T-helper 17 cell (primary cell): ENCODE results near the gene PCDHB9. TPM values are rescaled to one million over a fixed set of nuclear protein-coding genes. Genes with fewer than 3 reads are reported as not detected.
"Not testable (repeated sequence)": the region's sequence is repeated elsewhere in the genome, so short reads cannot be mapped to it uniquely, and the experiment has no call there.

ENCODE experiments used
- ATAC-seq: fragments of 150-1000 bp; cut with Tn5 transposase; 2 replicates; pipeline ENCODE4 v1.10.0; 2021; ENCODE audit warnings: mild to moderate bottlenecking, moderate library complexity
- DNase-seq, 3 donors: peaks; one replicate each; pipeline versions ENCODE4 v3.0.0 to v3.0.0-alpha.2; 2020 to 2021
- H3K9me3 ChIP-seq: one replicate; pipeline ENCODE4 v1.7.0; 2013; ENCODE audit warnings: low read length, mild to moderate bottlenecking; ENCODE audit not compliant: control insufficient read depth, poor library complexity, severe bottlenecking
- H3K27ac Mint-ChIP-seq: one replicate; pipeline ENCODE4 v1.8.0; 2022; ENCODE audit warnings: mild to moderate bottlenecking, moderate library complexity, mixed read lengths
- H3K27me3 Mint-ChIP-seq: one replicate; pipeline ENCODE4 v1.8.0; 2022; ENCODE audit warnings: mixed read lengths
- H3K36me3 Mint-ChIP-seq: one replicate; pipeline ENCODE4 v1.8.0; 2022; ENCODE audit warnings: low read depth, mixed read lengths
- H3K4me1 Mint-ChIP-seq: one replicate; pipeline ENCODE4 v1.8.0; 2022; ENCODE audit warnings: mild to moderate bottlenecking, mixed read lengths
- H3K4me3 Mint-ChIP-seq: one replicate; pipeline ENCODE4 v1.8.0; 2022; ENCODE audit warnings: mild to moderate bottlenecking, moderate library complexity, mixed read lengths
- total RNA-seq, 4 donors: library from RNA in 2 of 4; stranded (reverse) in 2 of 4; gene quantifications; one replicate each; pipeline ENCODE4 v1.2.3 and lab custom pipeline; 2022 to 2026

PCDHB9 gene
- total RNA-seq, 2 donors from 2014 or later = 1.0 TPM; not detected in 1

GRCh38 chr5:141199359-141200235 lies 12.6 kb downstream of the PCDHB9 start, which contains the start of gene PCDHB11:
TSS of gene PCDHB11 (plus strand) at chr5:141199627. CDS start at chr5:141199775, 148 bp downstream.
- H3K9me3 ChIP-seq = no peaks in the 10 kb centered on the region
- H3K36me3 Mint-ChIP-seq = no peaks in the 10 kb centered on the region
- DNase-seq (no peak), ATAC-seq (no peak)
- H3K4me1 Mint-ChIP-seq = no peaks in the 10 kb centered on the region
- no peak within 1 kb of the TSS for H3K4me3 Mint-ChIP-seq
- H3K27me3 Mint-ChIP-seq = peaks cover 19% of the 10 kb centered on the region
- H3K27ac Mint-ChIP-seq = no peak within 1 kb of the TSS

GRCh38 chr5:141201126-141201525 lies 14.2 kb downstream of the PCDHB9 start:
- DNase-seq, H3K4me3 Mint-ChIP-seq, ATAC-seq, H3K36me3 Mint-ChIP-seq, H3K4me1 Mint-ChIP-seq, H3K27ac Mint-ChIP-seq, H3K9me3 ChIP-seq: not testable (repeated sequence)
- H3K27me3 Mint-ChIP-seq = peaks cover 19% of the 10 kb centered on the region

- ATAC-seq, DNase-seq, H3K9me3 ChIP-seq, H3K36me3 Mint-ChIP-seq, H3K4me3 Mint-ChIP-seq, H3K4me1 Mint-ChIP-seq, H3K27ac Mint-ChIP-seq: not testable (repeated sequence)
- H3K27me3 Mint-ChIP-seq = peaks cover 23% of the 10 kb centered on the region
These were observed 14.7 kb downstream of the PCDHB9 start for GRCh38 chr5:141201646-141202045.

GRCh38 chr5:141208478-141208877 lies 21.5 kb downstream of the PCDHB9 start, which contains the start of gene PCDHB12:
TSS of gene PCDHB12 (plus strand) at chr5:141208719. CDS start at chr5:141208908, 189 bp downstream.
- Mint-ChIP-seq H3K27me3 (peaks cover 59% of the 10 kb centered on the region), H3K4me3 (no peak within 1 kb of the TSS), H3K4me1 (peaks cover 2% of the 10 kb centered on the region), H3K36me3 (peaks cover 5% of the 10 kb centered on the region), H3K27ac (no peak within 1 kb of the TSS)
- ATAC-seq (no peak), DNase-seq (no peak)
- no peaks in the 10 kb centered on the region for H3K9me3 ChIP-seq

GRCh38 chr5:141210281-141210680 lies 23.3 kb downstream of the PCDHB9 start:
- not testable (repeated sequence) for DNase-seq, ATAC-seq, H3K27ac Mint-ChIP-seq, H3K4me1 Mint-ChIP-seq, H3K4me3 Mint-ChIP-seq, H3K36me3 Mint-ChIP-seq, H3K9me3 ChIP-seq
- H3K27me3 Mint-ChIP-seq = peaks cover 70% of the 10 kb centered on the region

GRCh38 chr5:141210849-141211248 lies 23.9 kb downstream of the PCDHB9 start:
- H3K36me3 Mint-ChIP-seq, DNase-seq, H3K4me3 Mint-ChIP-seq, H3K27ac Mint-ChIP-seq, ATAC-seq, H3K4me1 Mint-ChIP-seq, H3K9me3 ChIP-seq: not testable (repeated sequence)
- peaks cover 70% of the 10 kb centered on the region for H3K27me3 Mint-ChIP-seq

- H3K4me3 Mint-ChIP-seq, DNase-seq, H3K36me3 Mint-ChIP-seq, H3K4me1 Mint-ChIP-seq, H3K9me3 ChIP-seq, H3K27ac Mint-ChIP-seq, ATAC-seq: not testable (repeated sequence)
- H3K27me3 Mint-ChIP-seq = peaks cover 52% of the 10 kb centered on the region
These were observed 26.8 kb downstream of the PCDHB9 start, which contains the start of gene PCDHB13 for GRCh38 chr5:141213656-141214339. TSS of gene PCDHB13 (plus strand) at chr5:141213919. CDS start at chr5:141214124, 205 bp downstream.

- not testable (repeated sequence) for H3K36me3 Mint-ChIP-seq, DNase-seq, H3K27ac Mint-ChIP-seq
These were observed 27.6 kb downstream of the PCDHB9 start for GRCh38 chr5:141214583-141214982.

GRCh38 chr5:141215504-141215903 lies 28.5 kb downstream of the PCDHB9 start:
- not testable (repeated sequence) for DNase-seq, ATAC-seq, H3K4me3 Mint-ChIP-seq, H3K4me1 Mint-ChIP-seq, H3K27ac Mint-ChIP-seq, H3K9me3 ChIP-seq, H3K36me3 Mint-ChIP-seq
- H3K27me3 Mint-ChIP-seq = peaks cover 39% of the 10 kb centered on the region

More at GRCh38 chr5:141214583-141214982, 27.6 kb downstream of the PCDHB9 start:
- not testable (repeated sequence) for H3K9me3 ChIP-seq, ATAC-seq, H3K4me3 Mint-ChIP-seq, H3K4me1 Mint-ChIP-seq
- peaks cover 45% of the 10 kb centered on the region for H3K27me3 Mint-ChIP-seq

- not testable (repeated sequence) for H3K27ac Mint-ChIP-seq, DNase-seq, H3K4me1 Mint-ChIP-seq, ATAC-seq, H3K9me3 ChIP-seq, H3K36me3 Mint-ChIP-seq, H3K4me3 Mint-ChIP-seq
- H3K27me3 Mint-ChIP-seq = peaks cover 41% of the 10 kb centered on the region
These were observed 29.1 kb downstream of the PCDHB9 start for GRCh38 chr5:141216035-141216434.

- peaks cover 5% of the 10 kb centered on the region for H3K9me3 ChIP-seq
- ATAC-seq = no peak
- peaks cover 29% of the 10 kb centered on the region for H3K27me3 Mint-ChIP-seq
- DNase-seq = no peak
- no peak within 1 kb of the TSS for H3K27ac Mint-ChIP-seq
- H3K4me1 Mint-ChIP-seq = no peaks in the 10 kb centered on the region
- peaks cover 2% of the 10 kb centered on the region for H3K36me3 Mint-ChIP-seq
- no peak within 1 kb of the TSS for H3K4me3 Mint-ChIP-seq
These were observed 36.3 kb downstream of the PCDHB9 start, which contains the start of gene PCDHB14 for GRCh38 chr5:141223112-141223783. TSS of gene PCDHB14 (plus strand) at chr5:141223343. CDS start at chr5:141223506, 163 bp downstream.

GRCh38 chr5:141224844-141225243 lies 37.9 kb downstream of the PCDHB9 start:
- ATAC-seq, H3K4me1 Mint-ChIP-seq, DNase-seq, H3K27ac Mint-ChIP-seq, H3K4me3 Mint-ChIP-seq, H3K36me3 Mint-ChIP-seq, H3K9me3 ChIP-seq: not testable (repeated sequence)
- H3K27me3 Mint-ChIP-seq = peaks cover 25% of the 10 kb centered on the region

GRCh38 chr5:141225421-141225820 lies 38.5 kb downstream of the PCDHB9 start:
- ATAC-seq, H3K4me3 Mint-ChIP-seq, H3K27ac Mint-ChIP-seq, H3K36me3 Mint-ChIP-seq, H3K9me3 ChIP-seq, DNase-seq, H3K4me1 Mint-ChIP-seq: not testable (repeated sequence)
- peaks cover 25% of the 10 kb centered on the region for H3K27me3 Mint-ChIP-seq
